GM12891 (cell line): ENCODE measurements around the gene CDK14.

Source experiments
- POLR2A ChIP-seq: IDR thresholded peaks from 2 replicates; pipeline ENCODE4 v1.6.1; 2011; ENCODE audit warnings: low read depth, low read length, control low read depth
- POLR2AphosphoS5 ChIP-seq: IDR thresholded peaks from 2 replicates; pipeline ENCODE4 v1.6.1; 2011; ENCODE audit warnings: low read depth, low read length, control low read depth

DNA sequence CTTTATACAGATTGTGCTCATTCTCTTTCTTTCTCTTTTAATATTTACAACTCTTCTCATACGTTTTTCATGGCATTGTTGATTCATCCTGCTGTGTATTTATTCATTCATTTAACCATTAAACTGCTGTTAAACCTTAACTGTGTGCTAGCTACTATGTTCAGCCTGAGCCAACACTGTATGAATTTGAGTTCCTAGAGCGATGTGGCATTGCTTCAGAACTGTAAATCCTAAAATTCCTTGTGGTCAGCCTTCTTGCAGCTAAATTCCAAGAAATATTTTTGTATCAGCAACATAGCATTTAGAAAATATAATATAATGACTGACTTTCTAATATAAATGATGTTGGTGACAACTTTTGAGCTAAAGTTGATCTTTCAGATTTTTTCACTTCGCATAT is 483.4 kb downstream of the CDK14 start:
- TF ChIP-seq POLR2AphosphoS5 (no peak), POLR2A (no peak)
